ENCODE data around the gene GGTA1.

GRCh38 chr9:121503444-121503843 is 3.8 kb upstream of the GGTA1 start:
- TF ChIP-seq NFIC (IDR thresholded peaks at IDR 0.05) (no peak), TAF1 (IDR thresholded peaks at IDR 0.05; ENCODE audit: low read depth) (no peak), MAX (IDR thresholded peaks at IDR 0.05) (no peak), RAD21 (IDR thresholded peaks at IDR 0.05; ENCODE audit: low read depth) (no peak), REST (IDR thresholded peaks at IDR 0.05; ENCODE audit: low read depth) (no peak), FOXM1 (IDR thresholded peaks at IDR 0.05; ENCODE audit: borderline replicate concordance, low read depth) (no peak), EP300 (IDR thresholded peaks at IDR 0.05; ENCODE audit: borderline replicate concordance) (no peak), TCF12 (IDR thresholded peaks at IDR 0.05; ENCODE audit: low read depth) (no peak), CREB1 (IDR thresholded peaks at IDR 0.05; ENCODE audit: low read depth) (no peak), EGR1 (IDR thresholded peaks at IDR 0.05) (no peak)

Data from Ishikawa (cell line).